Upper lobe of right lung (tissue), 1 donor: ENCODE data around the gene ZNF19. TPM values are rescaled to one million over a fixed set of nuclear protein-coding genes. Genes with fewer than 3 reads are reported as not detected.

Experiments used
- ATAC-seq: fragments of 200-7000 bp; cut with Tn5 transposase; one replicate; pipeline ENCODE4 v1.9.1; 2020; ENCODE audit warnings: mild to moderate bottlenecking, moderate library complexity
- DNase-seq: peaks from one replicate; pipeline ENCODE4 v3.0.0-alpha.2; 2020
- H3K27ac ChIP-seq: fragments of 200-600 bp; one replicate; pipeline ENCODE4 v1.8.0; 2022
- H3K27me3 ChIP-seq: fragments of 200-600 bp; one replicate; pipeline ENCODE4 v1.8.0; 2022; ENCODE audit warnings: mild to moderate bottlenecking
- H3K36me3 ChIP-seq: fragments of 200-600 bp; one replicate; pipeline ENCODE4 v1.8.0; 2022
- H3K4me1 ChIP-seq: fragments of 200-600 bp; one replicate; pipeline ENCODE4 v1.8.0; 2022
- H3K4me3 ChIP-seq: fragments of 200-600 bp; one replicate; pipeline ENCODE4 v1.8.0; 2022; ENCODE audit warnings: mild to moderate bottlenecking
- H3K9me3 ChIP-seq: fragments of 200-600 bp; one replicate; pipeline ENCODE4 v1.8.0; 2022
- CTCF ChIP-seq: fragments of 200-600 bp; IDR thresholded peaks from one replicate; pipeline ENCODE4 v1.8.0; 2022; ENCODE audit warnings: antibody characterized with exemption
- intact Hi-C: fragments of 100-400 bp; cut with DNase I; formaldehyde crosslinking; loops from one replicate; pipeline ENCODE4 v1.11.0; 2022
- total RNA-seq: library from RNA; stranded (reverse); fragmentation: NEBNext Ultra II Directional; extraction: Animal tissue kit (Norgen Biotek cat#: 25700); gene quantifications from one replicate; pipeline ENCODE4 v1.2.1, GENCODE V29; 2021
- donor health status: DM: no; HTN: yes; CAD: no; lungs with severe emphysema.

ZNF19 gene
- total RNA-seq, 1 donor from 2014 or later = 11.4 TPM

- no peak for TF ChIP-seq CTCF
- H3K27me3 ChIP-seq = peaks cover 28% of the 10 kb centered on the region
- H3K27ac ChIP-seq = no peak overlapping the region
- DNase-seq (no peak), ATAC-seq (no peak)
- no peak overlapping the region for H3K4me3 ChIP-seq
- no peaks in the 10 kb centered on the region for H3K4me1 ChIP-seq
- H3K36me3 ChIP-seq = no peaks in the 10 kb centered on the region
- intact Hi-C loops = no loop called here
- H3K9me3 ChIP-seq = no peaks in the 10 kb centered on the region
Observed at GRCh38 chr16:71426880-71427615, 62.1 kb downstream of the ZNF19 start.

GRCh38 chr16:71426069-71426879, 62.9 kb downstream of the ZNF19 start:
- H3K4me3 ChIP-seq = no peak overlapping the region
- no peaks in the 10 kb centered on the region for H3K4me1 ChIP-seq
- intact Hi-C loops = no loop called here
- peaks cover 28% of the 10 kb centered on the region for H3K27me3 ChIP-seq
- H3K27ac ChIP-seq = no peak overlapping the region
- H3K36me3 ChIP-seq = no peaks in the 10 kb centered on the region
- H3K9me3 ChIP-seq = no peaks in the 10 kb centered on the region
- no peak for TF ChIP-seq CTCF
- DNase-seq (peak; percentile 57), ATAC-seq (peak; percentile 7)

GRCh38 chr16:71425746-71426068, 63.4 kb downstream of the ZNF19 start:
- no peaks in the 10 kb centered on the region for H3K9me3 ChIP-seq
- peak; percentile 7 for ATAC-seq
- H3K4me3 ChIP-seq = no peak overlapping the region
- no peak for DNase-seq
- TF ChIP-seq CTCF = no peak
- H3K27me3 ChIP-seq = peaks cover 28% of the 10 kb centered on the region
- no peaks in the 10 kb centered on the region for H3K4me1 ChIP-seq
- H3K27ac ChIP-seq = no peak overlapping the region
- no peaks in the 10 kb centered on the region for H3K36me3 ChIP-seq
- intact Hi-C loops = no loop called here

- no peak overlapping the region for H3K4me3 ChIP-seq
- intact Hi-C loops = no loop called here
- no peak overlapping the region for H3K27ac ChIP-seq
- peak; percentile 26 for DNase-seq
- peaks cover 18% of the 10 kb centered on the region for H3K27me3 ChIP-seq
- no peaks in the 10 kb centered on the region for H3K9me3 ChIP-seq
- H3K4me1 ChIP-seq = no peaks in the 10 kb centered on the region
- H3K36me3 ChIP-seq = no peaks in the 10 kb centered on the region
- TF ChIP-seq CTCF = no peak
- no peak for ATAC-seq
Observed at GRCh38 chr16:71424626-71425025, 64.5 kb downstream of the ZNF19 start.

GRCh38 chr16:71423865-71424264, 65.3 kb downstream of the ZNF19 start:
- no peak overlapping the region for H3K27ac ChIP-seq
- no peaks in the 10 kb centered on the region for H3K9me3 ChIP-seq
- intact Hi-C loops = no loop called here
- peaks cover 18% of the 10 kb centered on the region for H3K27me3 ChIP-seq
- no peak for TF ChIP-seq CTCF
- H3K4me3 ChIP-seq = no peak overlapping the region
- no peaks in the 10 kb centered on the region for H3K36me3 ChIP-seq
- DNase-seq = peak; percentile 10
- ATAC-seq = no peak
- H3K4me1 ChIP-seq = no peaks in the 10 kb centered on the region

Other genes with a start within 250 kb of the ZNF19 start
- gene CMTR2, start 199.9 kb downstream of the ZNF19 start, total RNA-seq = 21.6 TPM
- gene CALB2, start 130.6 kb downstream of the ZNF19 start, total RNA-seq = 4.6 TPM
- not detected for gene TLE7, start 47.3 kb downstream of the ZNF19 start, total RNA-seq
- gene ZNF23, start 27.1 kb downstream of the ZNF19 start, total RNA-seq = 7.3 TPM
- gene CHST4, start 37.1 kb upstream of the ZNF19 start, total RNA-seq = 0.38 TPM
- gene TAT, start 87.8 kb upstream of the ZNF19 start, total RNA-seq = not detected
- 6.9 TPM for gene MARVELD3, start 136.9 kb upstream of the ZNF19 start, total RNA-seq
- 9.3 TPM for gene PHLPP2, start 235.4 kb upstream of the ZNF19 start, total RNA-seq